ENCODE measurements around the gene CATSPERD.

GRCh38 chr19:5698635-5699422 lies 21.6 kb upstream of the CATSPERD start:
- no peak for TF ChIP-seq POLR2A (IDR thresholded peaks at IDR 0.05)
- TF ChIP-seq CTCF (IDR thresholded peaks at IDR 0.05), result no peak
